HG03159 (cell line): ENCODE measurements around the gene IL12RB1.
"Not testable (repeated sequence)": the region's sequence is repeated elsewhere in the genome, so short reads cannot be mapped to it uniquely, and the experiment has no call there.

Source experiments
- ATAC-seq: cut with Tn5 transposase; IDR thresholded peaks from one replicate; pipeline ENCODE4 v1.9.1; 2021; ENCODE audit warnings: mild to moderate bottlenecking, moderate library complexity; ENCODE audit not compliant: unreplicated experiment

The IL12RB1 gene

DNA sequence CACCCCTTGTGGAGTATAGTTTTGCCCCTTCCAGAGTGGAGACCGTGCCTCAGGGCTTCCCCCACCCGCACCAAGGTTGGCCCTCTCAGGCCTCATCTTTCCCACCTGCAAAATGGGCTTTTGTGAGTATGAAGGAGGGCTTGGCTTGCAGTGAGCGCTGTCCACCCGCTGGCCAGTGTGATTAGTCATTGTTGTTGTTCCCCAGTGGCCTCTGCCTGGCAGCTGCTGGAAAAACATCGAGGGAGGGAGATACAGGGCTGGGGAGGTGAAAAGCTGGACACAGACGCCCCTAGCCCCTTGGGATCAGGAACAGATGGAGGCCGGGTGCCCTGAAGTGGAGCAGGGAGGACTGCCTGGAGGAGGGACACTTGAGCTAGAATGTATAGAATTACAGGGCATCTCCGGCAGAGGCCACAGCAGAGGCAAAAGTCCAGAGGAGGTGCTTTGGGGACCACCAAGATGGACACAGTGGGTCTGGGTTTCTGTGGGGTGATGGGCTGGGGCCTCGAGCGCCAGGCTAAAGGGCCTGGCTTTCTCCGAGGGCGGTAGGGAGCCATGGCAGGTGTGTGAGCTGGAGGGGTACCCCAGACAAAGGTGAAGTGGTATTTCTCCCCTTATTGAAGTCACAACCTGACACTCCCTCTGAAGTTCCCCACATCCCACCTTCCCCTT, 3.9 kb upstream of the IL12RB1 start:
- no peak for ATAC-seq

DNA sequence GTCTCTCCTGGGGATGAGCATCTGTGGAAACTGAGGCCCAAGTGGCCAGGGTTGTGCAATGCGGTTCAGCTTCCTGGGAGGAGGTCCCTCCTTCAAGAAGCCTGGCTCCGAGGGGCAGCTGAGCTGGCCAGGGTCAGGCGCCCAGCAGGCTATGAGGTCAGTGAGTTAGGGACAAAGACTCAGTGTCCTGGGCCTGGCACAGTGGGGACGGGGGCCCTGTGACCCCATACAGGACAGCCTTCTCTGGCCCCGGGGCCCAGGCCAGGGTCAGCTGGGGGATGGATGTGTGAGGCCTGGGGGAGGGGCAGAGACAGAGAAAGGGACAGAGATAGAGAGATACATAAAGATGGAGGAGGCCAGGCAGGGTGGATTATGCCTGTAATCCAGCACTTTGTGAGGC, 3.0 kb upstream of the IL12RB1 start:
- ATAC-seq, result no peak

DNA sequence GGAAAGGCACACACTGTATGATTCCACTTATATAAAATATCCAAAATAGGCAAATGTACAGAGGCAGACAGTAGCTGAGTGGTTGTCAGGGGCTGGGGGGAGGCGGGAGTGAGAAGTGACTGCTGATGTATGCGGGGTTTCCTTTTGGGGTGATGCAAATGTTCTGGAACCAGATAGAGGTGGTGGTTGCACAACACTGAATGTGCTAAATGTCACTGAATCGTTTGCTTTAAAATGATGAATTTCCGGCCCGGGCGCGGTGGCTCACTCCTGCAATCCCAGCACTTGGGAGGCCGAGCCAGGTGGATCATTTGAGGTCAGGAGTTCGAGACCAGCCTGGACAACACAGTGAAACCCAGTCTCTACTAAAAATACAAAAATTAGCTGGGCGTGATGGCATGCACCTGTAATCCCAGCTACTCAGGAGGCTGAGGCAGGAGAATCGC, 2.4 kb upstream of the IL12RB1 start:
- ATAC-seq, result not testable (repeated sequence)

- ATAC-seq, result no peak
Measured at GRCh38 chr19:18085702-18086457, 854 bp downstream of the IL12RB1 start.

- ATAC-seq, result no peak
Measured at GRCh38 chr19:18083929-18084684, 2.6 kb downstream of the IL12RB1 start.

- no peak for ATAC-seq
Measured at GRCh38 chr19:18074192-18074591, 12.5 kb downstream of the IL12RB1 start.

GRCh38 chr19:18073197-18073596, 13.5 kb downstream of the IL12RB1 start:
- no peak for ATAC-seq

DNA sequence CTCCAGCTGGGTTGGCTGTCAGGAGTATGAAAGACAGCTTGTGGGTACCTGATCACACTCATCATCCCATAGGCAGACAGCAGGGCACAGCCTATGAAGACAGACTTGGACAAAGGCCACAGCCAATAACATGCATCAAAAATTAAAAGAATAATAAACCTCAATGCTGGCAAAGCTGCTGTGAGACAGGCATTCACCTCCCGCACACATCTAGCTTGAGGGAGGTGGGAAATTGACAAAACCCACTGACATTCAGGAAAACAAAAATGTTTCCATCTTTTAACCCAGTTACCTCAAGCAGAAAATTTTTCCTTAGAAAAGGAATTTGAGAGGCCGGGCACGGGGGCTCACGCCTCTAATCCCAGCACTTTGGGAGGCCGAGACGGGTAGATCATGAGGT, 14.4 kb downstream of the IL12RB1 start:
- no peak for ATAC-seq

DNA sequence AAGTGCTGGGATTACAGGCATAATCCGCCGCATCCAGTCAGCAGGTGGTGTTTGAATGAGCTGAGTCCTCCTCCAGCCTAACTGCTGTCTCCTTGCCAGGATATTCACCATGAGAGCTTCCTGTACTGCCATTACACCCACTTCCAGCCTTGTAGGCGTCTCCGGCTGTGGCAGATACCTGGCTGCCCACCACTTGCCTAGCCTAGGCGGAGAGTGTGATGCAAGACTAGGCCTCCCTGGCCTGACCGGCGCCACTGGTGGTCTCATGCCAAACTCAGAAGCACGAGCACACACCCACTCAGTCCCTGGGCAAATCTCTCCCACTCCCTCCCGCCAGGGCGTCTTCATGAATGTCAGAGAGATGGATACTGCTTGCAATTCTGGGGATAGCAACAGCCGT, 16.6 kb downstream of the IL12RB1 start:
- no peak for ATAC-seq

- ATAC-seq, result no peak
Measured at GRCh38 chr19:18069383-18069782, 17.4 kb downstream of the IL12RB1 start.

- no peak for ATAC-seq
Measured at GRCh38 chr19:18068395-18068794, 18.3 kb downstream of the IL12RB1 start.

DNA sequence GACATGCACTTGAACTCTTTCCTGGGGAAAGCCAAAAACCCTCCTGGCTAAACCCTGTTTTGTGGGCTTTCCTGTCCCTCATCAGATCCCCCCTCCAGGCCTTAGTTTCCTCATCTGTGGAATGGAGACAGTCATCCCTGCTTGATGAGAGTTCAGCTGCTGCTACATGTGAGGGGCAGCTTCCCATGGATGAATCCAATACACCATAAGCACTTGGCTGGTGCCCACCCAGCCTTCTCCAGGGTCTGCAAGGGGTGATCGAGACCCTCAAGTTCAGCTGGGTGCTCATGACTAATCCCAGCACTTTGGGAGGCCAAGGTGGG, 21.6 kb downstream of the IL12RB1 start:
- no peak for ATAC-seq

GRCh38 chr19:18063463-18063862, 23.3 kb downstream of the IL12RB1 start:
- no peak for ATAC-seq

DNA sequence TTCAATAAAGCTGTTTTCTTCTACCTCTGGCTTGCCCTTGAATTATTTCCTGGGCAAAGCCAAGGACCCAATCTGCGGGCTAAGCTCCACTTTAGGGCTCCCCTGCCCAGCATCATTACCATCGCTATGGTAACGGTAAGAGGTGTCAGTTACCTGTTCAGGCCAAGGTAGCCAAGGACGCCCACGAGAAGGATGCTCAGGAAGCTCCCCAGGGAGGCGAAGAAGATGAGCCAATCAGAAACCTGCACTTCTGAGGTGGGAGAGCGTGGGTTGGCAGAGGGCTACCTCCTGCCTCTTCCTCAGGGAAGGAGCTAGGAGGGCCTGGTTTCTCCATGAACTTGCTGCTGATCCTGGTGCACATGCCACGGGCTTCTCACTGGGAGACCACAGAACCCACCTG, 24.7 kb downstream of the IL12RB1 start:
- no peak for ATAC-seq

DNA sequence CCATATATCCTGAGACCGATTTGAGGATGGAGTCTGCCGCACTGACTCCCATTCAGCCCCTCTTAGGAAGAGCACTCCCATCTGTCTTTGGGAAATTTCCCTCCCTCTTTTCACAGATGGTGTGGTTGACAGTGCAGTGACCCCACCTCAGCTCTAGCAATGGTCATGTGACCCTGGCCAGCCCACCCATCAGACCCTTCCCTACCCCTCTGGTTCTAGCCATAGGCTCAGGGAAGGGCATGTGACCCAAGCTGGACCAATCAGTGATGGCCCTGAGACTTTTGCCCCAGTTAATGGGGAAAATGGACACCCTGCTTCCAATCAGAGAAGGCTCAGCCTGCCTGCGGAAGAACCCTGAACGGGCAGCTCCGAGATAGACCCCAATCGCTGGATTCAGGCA, 26.3 kb downstream of the IL12RB1 start:
- no peak for ATAC-seq

- no peak for ATAC-seq
Measured at GRCh38 chr19:18059902-18060301, 26.8 kb downstream of the IL12RB1 start.

GRCh38 chr19:18059297-18059696, 27.4 kb downstream of the IL12RB1 start:
- ATAC-seq, result no peak

GRCh38 chr19:18058208-18059009, 28.3 kb downstream of the IL12RB1 start:
- no peak for ATAC-seq

- no peak for ATAC-seq
Measured at GRCh38 chr19:18057557-18057956, 29.2 kb downstream of the IL12RB1 start.

GRCh38 chr19:18055967-18056366, 30.8 kb downstream of the IL12RB1 start:
- no peak for ATAC-seq

- ATAC-seq, result no peak
Measured at GRCh38 chr19:18053576-18054219, 33.0 kb downstream of the IL12RB1 start.
